Neural progenitor cell (in vitro differentiated cells): Measurements from ENCODE around the gene TNIP1.

Experiments
- EZH2 ChIP-seq: fragments of 200-600 bp; sonication (generic); IDR thresholded peaks from 2 replicates; pipeline ENCODE4 v1.6.1; 2017; ENCODE audit warnings: antibody characterized with exemption, mild to moderate bottlenecking, moderate library complexity
- EZH2phosphoT487 ChIP-seq: fragments of 200-600 bp; sonication (generic); IDR thresholded peaks from 2 replicates; pipeline ENCODE4 v1.6.1; 2017; ENCODE audit warnings: antibody characterized with exemption
- TF ChIP-seq, protein P1 (sequence below): fragments of 200-600 bp; sonication (generic); IDR thresholded peaks from 2 replicates; pipeline ENCODE4 v1.5.1; 2017; ENCODE audit warnings: antibody characterized with exemption, mild to moderate bottlenecking

DNA sequence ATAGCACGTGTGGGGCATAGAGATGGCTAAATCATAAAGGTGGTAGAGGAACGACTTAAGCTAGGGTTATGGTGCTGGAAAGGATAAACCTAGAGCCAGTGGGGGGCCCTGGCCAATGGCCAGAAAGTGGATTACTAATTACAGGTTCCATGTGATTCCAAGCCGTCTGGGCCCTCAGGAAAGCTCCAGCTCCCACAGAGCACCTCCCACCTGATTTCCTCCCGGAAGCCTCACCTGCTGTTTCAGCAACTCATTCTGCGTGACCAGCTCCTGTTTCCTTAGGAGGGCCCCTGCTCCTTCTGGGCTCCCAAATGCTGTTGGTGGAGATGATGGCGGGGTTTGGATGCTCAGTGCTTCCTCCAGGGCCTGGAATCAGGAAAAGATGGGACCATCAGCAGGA, 44.3 kb downstream of the TNIP1 start:
- TF ChIP-seq, protein P1, sequence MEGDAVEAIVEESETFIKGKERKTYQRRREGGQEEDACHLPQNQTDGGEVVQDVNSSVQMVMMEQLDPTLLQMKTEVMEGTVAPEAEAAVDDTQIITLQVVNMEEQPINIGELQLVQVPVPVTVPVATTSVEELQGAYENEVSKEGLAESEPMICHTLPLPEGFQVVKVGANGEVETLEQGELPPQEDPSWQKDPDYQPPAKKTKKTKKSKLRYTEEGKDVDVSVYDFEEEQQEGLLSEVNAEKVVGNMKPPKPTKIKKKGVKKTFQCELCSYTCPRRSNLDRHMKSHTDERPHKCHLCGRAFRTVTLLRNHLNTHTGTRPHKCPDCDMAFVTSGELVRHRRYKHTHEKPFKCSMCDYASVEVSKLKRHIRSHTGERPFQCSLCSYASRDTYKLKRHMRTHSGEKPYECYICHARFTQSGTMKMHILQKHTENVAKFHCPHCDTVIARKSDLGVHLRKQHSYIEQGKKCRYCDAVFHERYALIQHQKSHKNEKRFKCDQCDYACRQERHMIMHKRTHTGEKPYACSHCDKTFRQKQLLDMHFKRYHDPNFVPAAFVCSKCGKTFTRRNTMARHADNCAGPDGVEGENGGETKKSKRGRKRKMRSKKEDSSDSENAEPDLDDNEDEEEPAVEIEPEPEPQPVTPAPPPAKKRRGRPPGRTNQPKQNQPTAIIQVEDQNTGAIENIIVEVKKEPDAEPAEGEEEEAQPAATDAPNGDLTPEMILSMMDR, result no peak
- TF ChIP-seq EZH2 (no peak), EZH2phosphoT487 (no peak)
